ENCODE measurements around the gene USP9X. TPM values are rescaled to one million over a fixed set of nuclear protein-coding genes. Genes with fewer than 3 reads are reported as not detected.
A peak's percentile ranks its signal among the peaks of the same experiment; 100 is the strongest.
"Not testable (repeated sequence)": the region's sequence is repeated elsewhere in the genome, so short reads cannot be mapped to it uniquely, and the experiment has no call there.

Gene USP9X
- total RNA-seq, 4 donors from 2014 or later = 57.2 to 85.9 (median 65.2) TPM

DNA sequence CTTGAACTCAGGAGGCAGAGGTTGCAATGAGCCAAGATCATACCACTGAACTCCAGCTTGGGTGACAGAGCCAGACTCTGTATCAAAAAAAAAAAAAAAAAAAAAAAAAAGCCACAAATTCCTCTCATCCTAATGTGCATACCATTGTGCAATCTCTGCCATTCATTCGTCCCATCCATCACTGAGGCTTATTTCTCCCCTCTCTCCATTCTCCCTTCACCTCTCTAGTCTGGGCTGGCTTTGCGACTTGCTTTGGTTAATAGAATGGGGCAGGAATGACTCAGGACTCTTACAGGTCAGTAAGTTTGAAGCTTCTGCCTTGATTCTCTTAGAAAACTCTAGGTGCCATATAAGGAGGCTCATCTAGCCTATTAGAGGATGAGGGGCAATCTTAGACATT is 188.4 kb downstream of the USP9X start:
- no peaks in the 10 kb centered on the region for H3K9me3 ChIP-seq
- H3K27me3 ChIP-seq = no peaks in the 10 kb centered on the region
- WGBS = 54% methylated on average over 2 of the region's 2 CpGs
- no peak overlapping the region for H3K27ac ChIP-seq
- H3K36me3 ChIP-seq = no peaks in the 10 kb centered on the region
- peaks cover 4% of the 10 kb centered on the region for H3K4me1 ChIP-seq
- no peak for TF ChIP-seq POLR2A (IDR thresholded peaks at IDR 0.05)
- TF ChIP-seq, protein P1, sequence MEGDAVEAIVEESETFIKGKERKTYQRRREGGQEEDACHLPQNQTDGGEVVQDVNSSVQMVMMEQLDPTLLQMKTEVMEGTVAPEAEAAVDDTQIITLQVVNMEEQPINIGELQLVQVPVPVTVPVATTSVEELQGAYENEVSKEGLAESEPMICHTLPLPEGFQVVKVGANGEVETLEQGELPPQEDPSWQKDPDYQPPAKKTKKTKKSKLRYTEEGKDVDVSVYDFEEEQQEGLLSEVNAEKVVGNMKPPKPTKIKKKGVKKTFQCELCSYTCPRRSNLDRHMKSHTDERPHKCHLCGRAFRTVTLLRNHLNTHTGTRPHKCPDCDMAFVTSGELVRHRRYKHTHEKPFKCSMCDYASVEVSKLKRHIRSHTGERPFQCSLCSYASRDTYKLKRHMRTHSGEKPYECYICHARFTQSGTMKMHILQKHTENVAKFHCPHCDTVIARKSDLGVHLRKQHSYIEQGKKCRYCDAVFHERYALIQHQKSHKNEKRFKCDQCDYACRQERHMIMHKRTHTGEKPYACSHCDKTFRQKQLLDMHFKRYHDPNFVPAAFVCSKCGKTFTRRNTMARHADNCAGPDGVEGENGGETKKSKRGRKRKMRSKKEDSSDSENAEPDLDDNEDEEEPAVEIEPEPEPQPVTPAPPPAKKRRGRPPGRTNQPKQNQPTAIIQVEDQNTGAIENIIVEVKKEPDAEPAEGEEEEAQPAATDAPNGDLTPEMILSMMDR (IDR thresholded peaks at IDR 0.05) = no peak
- TF ChIP-seq POLR2AphosphoS5 (IDR thresholded peaks at IDR 0.05) = no peak
- TF ChIP-seq EP300 (IDR thresholded peaks at IDR 0.05) = no peak
- no peak overlapping the region for H3K4me3 ChIP-seq
- no peak for DNase-seq (ENCODE audit: low spot score in 2 of 2)

DNA sequence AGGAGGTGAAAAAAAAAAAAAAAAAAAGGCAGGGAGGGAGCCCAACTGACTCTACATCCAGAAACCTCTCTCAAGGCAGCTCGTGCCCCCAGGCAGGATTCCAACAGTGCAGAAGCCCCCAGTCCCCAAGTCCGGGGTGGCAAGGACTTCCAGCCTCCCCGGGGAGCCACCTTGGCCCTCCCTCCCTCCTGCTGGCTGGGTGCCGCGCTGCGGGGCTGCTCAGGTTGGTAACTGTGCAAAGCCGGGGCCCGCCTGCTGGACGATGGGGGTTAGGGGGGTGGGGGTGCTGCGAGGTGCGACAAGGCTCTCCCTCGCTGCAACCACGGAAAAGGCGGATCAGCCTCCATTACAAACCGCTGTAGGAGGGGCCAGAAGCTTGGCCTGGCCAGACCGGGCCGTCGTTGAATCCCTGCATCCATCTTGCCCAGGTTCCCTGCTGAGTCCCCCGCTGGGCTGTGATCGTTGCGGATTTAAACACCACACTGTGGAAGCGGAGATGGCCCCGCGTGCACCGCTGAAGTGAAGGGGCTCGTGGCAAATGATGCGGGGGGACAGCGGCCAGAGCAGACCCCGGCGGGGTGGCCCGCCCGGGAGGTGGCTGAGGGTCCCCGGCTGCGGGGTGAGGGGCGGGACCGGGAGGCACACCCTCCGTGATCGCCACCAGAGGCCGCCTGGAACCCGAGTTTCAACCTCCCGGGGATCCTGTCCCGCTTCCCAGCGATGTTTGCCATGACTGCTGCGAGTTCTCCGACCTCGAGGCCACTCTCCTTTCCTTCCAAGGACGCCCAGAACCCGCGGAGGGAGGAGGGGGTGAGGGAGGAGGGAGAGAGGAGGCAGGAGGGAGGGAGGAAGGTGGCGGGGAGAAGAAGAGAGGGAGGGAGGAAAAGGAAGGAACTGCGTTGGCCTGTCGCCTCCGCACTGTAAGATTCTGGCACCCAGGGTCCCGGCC is 190.7 kb downstream of the USP9X start:
- peak; percentile 71 to 79 for DNase-seq (ENCODE audit: low spot score in 2 of 2)
- Histone ChIP-seq H3K27me3 (no peaks in the 10 kb centered on the region), H3K36me3 (no peaks in the 10 kb centered on the region), H3K9me3 (no peaks in the 10 kb centered on the region), H3K4me1 (peaks cover 4% of the 10 kb centered on the region), H3K4me3 (peak overlapping the region; percentile 53), H3K27ac (peak overlapping the region; percentile 18)
- no peak for TF ChIP-seq POLR2AphosphoS5 (IDR thresholded peaks at IDR 0.05)
- TF ChIP-seq, protein P1 (IDR thresholded peaks at IDR 0.05) = peak in 1 of 2 donors; percentile 16
- 3% methylated on average over 17 of the region's 54 CpGs for WGBS

DNA sequence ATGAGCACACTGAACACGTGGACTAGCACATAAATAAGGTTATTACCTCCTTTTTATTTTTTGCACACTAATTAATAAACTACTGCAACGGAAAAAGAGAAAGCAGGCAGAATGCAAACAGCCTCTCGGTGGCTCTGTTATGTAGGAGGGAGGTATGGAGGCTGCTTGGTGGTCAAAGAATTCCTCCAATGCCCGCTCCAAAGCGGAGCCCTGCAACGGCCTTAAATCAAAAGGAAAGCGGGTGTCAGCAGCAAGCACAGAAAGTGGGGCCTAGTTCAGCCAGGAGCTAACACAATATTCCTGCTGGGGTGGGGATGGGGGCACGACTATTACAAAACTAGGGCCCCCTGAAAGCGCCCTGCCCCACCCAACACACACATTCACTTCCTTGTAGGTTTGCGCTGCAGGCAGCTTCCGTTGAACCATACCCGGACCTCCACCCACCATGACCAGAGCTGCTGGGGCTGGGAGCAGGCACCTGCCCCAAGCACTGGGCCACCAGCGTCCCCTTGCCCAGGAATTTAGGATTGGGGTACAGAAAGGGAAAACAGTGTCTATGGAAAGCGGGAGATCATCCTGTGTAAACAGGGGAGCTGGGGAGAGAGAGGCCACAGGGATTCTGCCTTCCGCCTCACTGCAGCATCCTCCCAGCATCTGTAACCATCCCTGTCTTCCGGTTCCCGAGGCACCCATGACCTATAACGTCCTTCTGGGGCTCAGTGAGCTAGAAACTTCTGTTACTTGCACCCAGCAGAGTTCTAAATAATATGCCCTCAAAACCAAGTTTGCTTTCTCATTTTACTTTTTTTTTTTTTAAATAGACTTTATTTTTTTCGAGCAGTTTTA is 191.6 kb downstream of the USP9X start:
- no peak for TF ChIP-seq POLR2AphosphoS5 (IDR thresholded peaks at IDR 0.05)
- TF ChIP-seq, protein P1 (IDR thresholded peaks at IDR 0.05) = no peak
- no peak for TF ChIP-seq EP300 (IDR thresholded peaks at IDR 0.05)
- no peak for TF ChIP-seq POLR2A (IDR thresholded peaks at IDR 0.05)
- no peak for DNase-seq (ENCODE audit: low spot score in 2 of 2)
- 40% methylated on average over 18 of the region's 19 CpGs for WGBS
- peaks cover 4% of the 10 kb centered on the region for H3K4me1 ChIP-seq
- H3K27me3 ChIP-seq = no peaks in the 10 kb centered on the region
- H3K36me3 ChIP-seq = no peaks in the 10 kb centered on the region
- H3K27ac ChIP-seq = no peak overlapping the region
- H3K4me3 ChIP-seq = peak overlapping the region; percentile 53
- H3K9me3 ChIP-seq = no peaks in the 10 kb centered on the region

DNA sequence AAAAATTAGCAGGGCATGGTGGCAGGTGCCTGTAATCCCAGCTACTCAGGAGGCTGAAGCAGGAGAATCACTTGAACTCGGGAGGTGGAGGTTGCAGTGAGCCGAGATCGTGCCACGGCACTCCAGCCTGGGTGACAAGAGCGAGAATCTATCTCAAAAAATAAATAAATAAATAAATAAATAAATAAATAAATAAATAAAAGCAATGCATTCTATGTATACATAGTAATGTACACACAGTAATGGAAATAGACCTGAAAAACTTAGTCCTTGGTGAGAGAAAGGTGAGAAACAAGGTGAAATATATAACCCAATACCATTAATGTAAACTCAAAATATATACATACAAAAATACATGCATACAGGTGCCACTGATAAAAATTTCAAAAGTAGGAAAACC is 197.1 kb downstream of the USP9X start:
- 96% methylated on average over 5 of the region's 5 CpGs for WGBS
- not testable (repeated sequence) for H3K27ac ChIP-seq; H3K4me1 ChIP-seq; H3K4me3 ChIP-seq; H3K9me3 ChIP-seq; H3K36me3 ChIP-seq; DNase-seq (ENCODE audit: low spot score in 2 of 2); H3K27me3 ChIP-seq

DNA sequence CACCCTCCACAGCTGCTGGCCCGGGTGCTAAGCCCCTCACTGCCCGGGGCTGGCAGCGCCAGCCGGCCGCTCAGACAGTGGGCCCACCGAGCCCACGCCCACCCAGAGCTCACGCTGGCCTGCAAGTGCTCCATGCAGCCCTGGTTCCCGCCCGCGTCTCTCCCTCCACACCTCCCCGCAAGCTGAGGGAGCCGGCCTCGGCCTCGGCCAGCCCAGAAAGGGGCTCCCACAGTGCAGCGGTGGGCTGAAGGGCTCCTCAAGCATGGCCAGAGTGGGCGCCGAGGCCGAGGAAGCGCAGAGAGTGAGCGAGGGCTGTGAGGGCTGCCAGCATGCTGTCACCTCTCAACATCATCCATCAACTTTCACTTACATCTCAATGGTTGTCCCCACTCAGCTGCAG is 200.7 kb downstream of the USP9X start:
- WGBS = 94% methylated on average over 11 of the region's 21 CpGs
- not testable (repeated sequence) for H3K9me3 ChIP-seq; H3K27me3 ChIP-seq; H3K4me1 ChIP-seq; H3K27ac ChIP-seq; DNase-seq (ENCODE audit: low spot score in 2 of 2); H3K36me3 ChIP-seq; H3K4me3 ChIP-seq

Other genes with a start within 250 kb of the USP9X start
- 100 to 1,000 TPM; 161 to 383 (median 228) TPM for gene DDX3X, start 248.7 kb downstream of the USP9X start, total RNA-seq

Measured in suprapubic skin (tissue), 4 donors.